Stimulated activated naive CD4-positive, alpha-beta T cell (primary cell): ENCODE results near the gene MS4A4E.
"Not testable (repeated sequence)": the region's sequence is repeated elsewhere in the genome, so short reads cannot be mapped to it uniquely, and the experiment has no call there.

Experiments used
- DNase-seq, 6 experiments: peaks; one replicate each; lab custom pipeline; 2025; lab: John Stamatoyannopoulos, UW

Gene MS4A4E

GRCh38 chr11:60221181-60221580 lies 21.8 kb downstream of the MS4A4E start:
- DNase-seq: no peak

DNA sequence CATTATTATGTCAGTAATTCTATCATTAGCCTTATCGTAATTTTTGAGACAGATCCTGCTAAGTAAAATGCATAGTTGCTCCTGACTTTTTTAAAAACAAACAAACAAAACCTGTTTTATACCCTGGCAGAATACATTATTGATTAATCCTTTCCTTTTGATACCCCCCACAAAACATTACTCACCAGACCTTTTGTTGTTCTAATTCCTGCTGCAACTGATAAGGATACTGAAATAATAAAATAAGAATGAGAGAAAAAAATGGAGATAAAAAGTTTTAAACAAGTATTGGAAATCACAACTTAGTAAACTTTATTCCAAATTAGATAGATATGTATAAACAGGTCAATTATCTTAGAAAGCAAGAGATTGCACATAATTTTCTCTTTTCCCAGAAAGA lies 28.6 kb downstream of the MS4A4E start:
- no peak for DNase-seq

GRCh38 chr11:60211206-60211605 lies 31.7 kb downstream of the MS4A4E start:
- no peak for DNase-seq

GRCh38 chr11:60209977-60210376 lies 33.0 kb downstream of the MS4A4E start:
- no peak for DNase-seq

- DNase-seq: no peak
Measured at GRCh38 chr11:60208951-60209350, 34.0 kb downstream of the MS4A4E start.

DNA sequence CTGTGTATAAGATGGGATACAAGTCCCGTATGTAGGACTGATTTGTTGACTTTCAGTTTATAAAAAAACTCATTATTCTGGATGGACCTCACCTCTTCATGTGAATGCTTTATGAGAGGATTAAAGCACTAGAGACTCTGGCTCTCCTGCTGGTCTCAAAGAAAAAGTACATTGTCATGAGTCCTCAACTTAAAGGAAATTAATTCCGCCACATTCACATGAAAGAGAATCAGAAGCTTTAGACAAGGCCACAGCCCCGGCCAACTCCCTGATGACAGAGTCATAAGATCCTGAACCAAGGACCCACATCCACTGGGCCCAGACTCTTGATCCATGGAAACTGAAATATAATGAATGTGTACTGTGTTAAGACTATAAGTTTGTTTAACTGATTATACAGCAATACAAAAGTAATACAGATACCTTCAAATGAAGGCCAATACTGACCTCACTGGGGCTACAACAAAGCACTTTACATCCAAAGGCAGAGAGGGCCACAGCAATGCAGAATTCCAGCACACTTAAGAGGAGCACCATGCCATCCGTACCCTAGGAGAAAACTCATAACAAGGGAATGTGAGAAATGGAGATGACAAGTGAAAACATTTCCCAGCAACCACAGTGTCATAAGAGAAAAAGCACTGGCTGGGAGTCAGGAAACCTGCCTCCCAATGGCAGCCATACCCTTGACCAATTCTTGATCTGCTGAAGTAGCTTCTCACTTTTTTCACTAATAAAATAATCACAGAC lies 34.6 kb downstream of the MS4A4E start:
- DNase-seq: no peak

DNA sequence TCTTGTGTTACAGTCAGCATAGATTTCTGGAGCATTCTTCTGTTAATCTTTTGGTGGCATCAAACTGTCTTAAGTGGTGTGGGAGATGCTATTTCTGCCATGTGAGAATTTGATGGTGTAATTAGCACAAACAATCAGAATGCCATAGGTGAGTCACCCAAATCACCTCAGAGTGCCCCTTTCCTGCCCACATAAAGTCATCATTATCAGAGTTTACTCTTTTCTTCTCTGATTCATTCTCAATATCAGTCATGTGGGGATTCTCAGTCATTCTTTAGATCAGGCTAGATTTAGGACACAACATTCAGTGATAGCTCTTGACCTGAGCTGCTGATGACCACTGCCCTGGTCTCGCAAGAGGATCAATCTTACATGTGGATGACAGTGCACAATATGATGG lies 36.3 kb downstream of the MS4A4E start:
- DNase-seq: no peak

- DNase-seq: no peak
Measured at GRCh38 chr11:60204922-60205321, 38.0 kb downstream of the MS4A4E start.

GRCh38 chr11:60201334-60201733 lies 41.6 kb downstream of the MS4A4E start:
- not testable (repeated sequence) for DNase-seq

GRCh38 chr11:60197442-60197841 lies 45.5 kb downstream of the MS4A4E start:
- no peak for DNase-seq

DNA sequence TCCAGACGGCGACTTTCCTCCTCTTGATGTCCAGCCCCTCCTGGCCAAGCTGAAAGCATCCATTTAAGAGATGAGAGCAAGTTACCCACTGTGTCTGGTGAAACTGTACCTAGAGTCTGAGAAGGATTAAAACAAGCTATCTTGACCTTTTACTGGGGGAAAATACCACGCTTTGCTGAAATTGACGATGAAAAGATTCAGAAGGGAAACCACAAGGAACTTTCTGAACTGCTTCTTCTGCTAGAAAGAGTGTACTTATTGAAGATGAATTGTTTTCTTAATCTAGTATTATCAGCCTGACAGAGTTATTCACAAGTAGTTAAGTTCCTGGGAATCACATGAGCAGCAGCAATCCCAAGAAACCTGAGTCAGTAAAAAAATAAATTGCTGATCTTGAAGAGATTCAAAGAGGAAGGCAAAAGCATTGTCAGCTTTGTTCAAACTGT lies 47.0 kb downstream of the MS4A4E start:
- no peak for DNase-seq

GRCh38 chr11:60194511-60194910 lies 48.4 kb downstream of the MS4A4E start:
- no peak for DNase-seq

GRCh38 chr11:60193687-60194433 lies 49.1 kb downstream of the MS4A4E start:
- peak in 5 of 6 experiments; percentile 6 to 33 (median 11) for DNase-seq

DNA sequence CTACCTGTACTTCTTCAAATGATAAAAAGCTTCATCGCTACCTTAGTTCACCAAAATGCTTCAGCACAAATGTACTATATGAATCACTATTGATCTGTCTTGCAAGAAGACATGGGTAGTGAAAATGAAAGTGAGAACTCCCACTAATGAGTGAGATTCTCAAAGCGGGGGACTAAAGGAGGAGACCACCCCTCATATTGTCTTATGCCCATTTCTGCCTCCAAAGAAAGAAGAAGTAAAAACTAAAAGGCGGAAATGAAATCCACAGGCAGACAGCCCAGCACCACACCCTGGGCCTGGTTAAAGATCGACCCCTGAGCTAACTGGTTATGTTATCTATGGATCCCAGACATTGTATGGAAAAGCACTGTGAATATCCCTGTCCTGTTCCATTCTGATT lies 50.4 kb downstream of the MS4A4E start:
- not testable (repeated sequence) for DNase-seq

- not testable (repeated sequence) for DNase-seq
Measured at GRCh38 chr11:60188481-60188880, 54.5 kb downstream of the MS4A4E start.

- not testable (repeated sequence) for DNase-seq
Measured at GRCh38 chr11:60186128-60186527, 56.8 kb downstream of the MS4A4E start.

DNA sequence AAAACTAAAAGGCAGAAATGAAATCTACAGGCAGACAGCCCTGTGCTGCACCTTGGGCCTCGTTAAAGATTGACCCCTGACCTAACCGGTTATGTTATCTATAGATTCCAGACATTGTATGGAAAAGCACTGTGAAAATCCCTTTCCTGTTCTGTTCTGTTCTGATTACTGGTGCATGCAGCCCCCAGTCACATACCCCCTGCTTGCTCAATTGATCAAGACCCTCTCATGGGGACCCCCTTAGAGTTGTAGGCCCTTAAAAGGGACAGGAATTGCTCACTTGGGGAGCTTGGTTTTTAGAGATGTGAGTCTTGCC lies 57.5 kb downstream of the MS4A4E start:
- DNase-seq: not testable (repeated sequence)

GRCh38 chr11:60184824-60185511 lies 58.0 kb downstream of the MS4A4E start:
- DNase-seq: no peak

GRCh38 chr11:60183591-60184205 lies 59.2 kb downstream of the MS4A4E start:
- no peak for DNase-seq

GRCh38 chr11:60182541-60183330 lies 60.2 kb downstream of the MS4A4E start, which contains the start of gene MS4A6A:
MS4A6A (minus strand) TSS chr11:60183083; CDS start chr11:60181727, 1,356 bp downstream.
- DNase-seq: no peak

- DNase-seq: no peak
Measured at GRCh38 chr11:60175860-60176275, 67.1 kb downstream of the MS4A4E start.
